BJ (cell line): ENCODE measurements around the gene DIP2C. TPM values are rescaled to one million over a fixed set of nuclear protein-coding genes. Genes with fewer than 3 reads are reported as not detected.

Experiments
- CTCF ChIA-PET: fragments of 350-600 bp; formaldehyde crosslinking; extraction: SDS; loops from one replicate; lab custom pipeline; 2021; ENCODE audit warnings: antibody characterized with exemption, inconsistent platforms; lab: Yijun Ruan, JAX
- POLR2A ChIA-PET: fragments of 300-600 bp; sonication (Branson Sonifier 250); formaldehyde crosslinking; extraction: SDS; loops from one replicate; lab custom pipeline; 2021; ENCODE audit warnings: antibody characterized with exemption; lab: Charles Lee
- DNase-seq: peaks from one replicate; pipeline ENCODE4 v3.0.0-alpha.2; 2011; ENCODE audit warnings: low read depth
- H3K27me3 ChIP-seq: 2 replicates; pipeline ENCODE4 v1.6.0; 2011; ENCODE audit warnings: low read length; ENCODE audit not compliant: control insufficient read depth, insufficient read depth
- H3K36me3 ChIP-seq: 2 replicates; pipeline ENCODE4 v1.5.1; 2011; ENCODE audit warnings: low read length; ENCODE audit not compliant: control insufficient read depth, insufficient read depth
- H3K4me3 ChIP-seq: 2 replicates; pipeline ENCODE4 v1.5.1; 2011; ENCODE audit warnings: low read depth, mild to moderate bottlenecking, control low read depth, low read length
- CTCF ChIP-seq: IDR thresholded peaks from 2 replicates; pipeline ENCODE4 v1.5.1; 2011; ENCODE audit warnings: low read depth, mild to moderate bottlenecking, control low read depth, inconsistent platforms, low read length, moderate library complexity; ENCODE audit not compliant: insufficient read depth
- polyA plus RNA-seq: library from polyadenylated mRNA; depleted of rRNA; stranded (reverse); fragments of >200 nt; gene quantifications from 2 replicates; pipeline ENCODE4 v1.2.3, GENCODE V29; 2011

The DIP2C gene
- polyA plus RNA-seq, 1 experiment = 9.3 TPM

GRCh38 chr10:603745-604144, 85.7 kb downstream of the DIP2C start:
- no peak for TF ChIP-seq CTCF
- POLR2A ChIA-PET = no interaction called here
- Histone ChIP-seq H3K36me3 (no peaks in the 10 kb centered on the region), H3K27me3 (no peaks in the 10 kb centered on the region), H3K4me3 (no peak overlapping the region)
- CTCF ChIA-PET = no interaction called here
- no peak for DNase-seq

GRCh38 chr10:602391-603005, 87.0 kb downstream of the DIP2C start:
- Histone ChIP-seq H3K4me3 (no peak overlapping the region), H3K36me3 (no peaks in the 10 kb centered on the region), H3K27me3 (no peaks in the 10 kb centered on the region)
- POLR2A ChIA-PET = no interaction called here
- no peak for DNase-seq
- TF ChIP-seq CTCF = no peak
- CTCF ChIA-PET = interaction anchor here (1.2 kb wide), 1 partner anchor 70 kb away, joined by 3 read pairs; no protein-coding TSS in a partner anchor

- Histone ChIP-seq H3K27me3 (no peaks in the 10 kb centered on the region), H3K36me3 (no peaks in the 10 kb centered on the region), H3K4me3 (no peak overlapping the region)
- no peak for DNase-seq
- TF ChIP-seq CTCF = no peak
- POLR2A ChIA-PET = no interaction called here
- CTCF ChIA-PET = no interaction called here
Observed at GRCh38 chr10:601660-601963, 87.9 kb downstream of the DIP2C start.

- no peak for DNase-seq
- no peaks in the 10 kb centered on the region for H3K27me3 ChIP-seq
- H3K36me3 ChIP-seq = no peaks in the 10 kb centered on the region
- ChIA-PET CTCF (no interaction called here), POLR2A (no interaction called here)
- TF ChIP-seq CTCF = no peak
- H3K4me3 ChIP-seq = no peak overlapping the region
Observed at GRCh38 chr10:600876-601659, 88.4 kb downstream of the DIP2C start.

GRCh38 chr10:600234-600633, 89.2 kb downstream of the DIP2C start:
- DNase-seq = no peak
- POLR2A ChIA-PET = no interaction called here
- CTCF ChIA-PET = no interaction called here

More at GRCh38 chr10:600234-600633, 89.2 kb downstream of the DIP2C start:
- no peaks in the 10 kb centered on the region for H3K27me3 ChIP-seq
- no peaks in the 10 kb centered on the region for H3K36me3 ChIP-seq
- no peak overlapping the region for H3K4me3 ChIP-seq
- no peak for TF ChIP-seq CTCF
